ENCODE data around the gene BMAL2. TPM values are rescaled to one million over a fixed set of nuclear protein-coding genes. Genes with fewer than 3 reads are reported as not detected.

The BMAL2 gene
- total and polyA plus RNA-seq, 2 of the 13 experiments (the other 11 are each of a cell fraction or from before 2014, with no cell fraction given) = 4.8 to 27.4 TPM

DNA sequence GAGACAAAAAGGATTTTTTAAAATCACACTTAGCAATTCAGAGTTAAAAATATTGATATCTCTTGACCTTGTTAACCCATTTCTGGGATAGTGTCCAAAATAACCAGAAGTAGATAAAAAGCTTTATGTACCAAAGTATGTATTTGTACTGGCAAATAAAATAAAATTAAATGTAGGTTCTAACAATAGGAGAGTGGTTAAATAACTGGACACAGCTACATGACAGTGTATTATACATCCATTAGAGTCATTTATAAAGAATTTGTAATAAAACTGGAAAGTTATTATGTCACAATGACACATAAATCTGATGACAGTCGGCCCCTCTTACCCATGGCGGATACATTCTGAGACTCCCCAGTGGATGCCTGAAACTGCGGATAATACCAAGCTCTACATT, 34.0 kb downstream of the BMAL2 start:
- intact Hi-C loops (cut with micrococcal nuclease; ENCODE audit: unreplicated experiment) = no loop called here

More for the DNA sequence above, 34.0 kb downstream of the BMAL2 start:
- DNase-seq (ENCODE audit: low spot score) (no peak), ATAC-seq (no peak), FAIRE-seq (no peak)
- H3K9me3 ChIP-seq (ENCODE audit: low read length) = no peaks in the 10 kb centered on the region
- no peak overlapping the region for H3K27ac ChIP-seq (ENCODE audit: extremely low read length, insufficient read depth, low read length)
- no peaks in the 10 kb centered on the region; a peak in 1 of 5 replicates for H3K27me3 ChIP-seq (ENCODE audit: control insufficient read depth in 1 of 2, insufficient read depth in 2 of 2, low read length in 2 of 2)
- no peaks in the 10 kb centered on the region for H3K79me2 ChIP-seq (ENCODE audit: insufficient read depth, low read length)
- H3K4me1 ChIP-seq (ENCODE audit: insufficient read depth, low read length) = no peaks in the 10 kb centered on the region
- no peak overlapping the region for H2AFZ ChIP-seq (ENCODE audit: low read length)
- H3K9ac ChIP-seq (ENCODE audit: insufficient read depth, low read depth, low read length) = no peak overlapping the region
- no peak overlapping the region for H3K4me2 ChIP-seq (ENCODE audit: low read depth, low read length)
- CTCF ChIA-PET (ENCODE audit: low intra/inter-chr PET ratio, low total read pairs) = no interaction called here
- no peaks in the 10 kb centered on the region for H4K20me1 ChIP-seq (ENCODE audit: insufficient read depth, low read length)
- POLR2A ChIA-PET = no interaction called here
- in situ Hi-C loops (cut with HindIII; ENCODE audit: extremely low pct_ligation_motif_present, low pct_unique_long_range_greater_than_20kb) = no loop called here
- BruUV-seq (replicated peaks) = no TSS peak
- H3K4me3 ChIP-seq (replicated peaks in 1 of 3; ENCODE audit: insufficient read depth in 1 of 3, low read depth in 2 of 3, low read length in 3 of 3) = no peak overlapping the region
- no peak for TF ChIP-seq EHMT2 (IDR thresholded peaks at IDR 0.05; ENCODE audit: borderline replicate concordance, low read depth, low read length)
- TF ChIP-seq, protein P1, sequence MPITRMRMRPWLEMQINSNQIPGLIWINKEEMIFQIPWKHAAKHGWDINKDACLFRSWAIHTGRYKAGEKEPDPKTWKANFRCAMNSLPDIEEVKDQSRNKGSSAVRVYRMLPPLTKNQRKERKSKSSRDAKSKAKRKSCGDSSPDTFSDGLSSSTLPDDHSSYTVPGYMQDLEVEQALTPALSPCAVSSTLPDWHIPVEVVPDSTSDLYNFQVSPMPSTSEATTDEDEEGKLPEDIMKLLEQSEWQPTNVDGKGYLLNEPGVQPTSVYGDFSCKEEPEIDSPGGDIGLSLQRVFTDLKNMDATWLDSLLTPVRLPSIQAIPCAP (CRISPR knock-in tag; IDR thresholded peaks at IDR 0.05; ENCODE audit: low read depth) = no peak
- TF ChIP-seq ZNF124 (CRISPR knock-in tag; IDR thresholded peaks at IDR 0.05) = no peak
- no peak for TF ChIP-seq ZNF879 (CRISPR knock-in tag; IDR thresholded peaks at IDR 0.05)
- TF ChIP-seq ZNF724P (CRISPR knock-in tag; IDR thresholded peaks at IDR 0.05; ENCODE audit: borderline replicate concordance) = no peak
- TF ChIP-seq STAT5B (CRISPR knock-in tag; IDR thresholded peaks at IDR 0.05) = no peak
- TF ChIP-seq SIN3A (IDR thresholded peaks at IDR 0.05; ENCODE audit: borderline replicate concordance, low read depth, low read length) = no peak
- no peak for TF ChIP-seq SALL2 (CRISPR knock-in tag; IDR thresholded peaks at IDR 0.05)
- TF ChIP-seq NCOR1 (IDR thresholded peaks at IDR 0.05; ENCODE audit: borderline replicate concordance, low read length) = no peak
- TF ChIP-seq CHD4 (IDR thresholded peaks at IDR 0.05; ENCODE audit: borderline replicate concordance, low read length) = no peak
- TF ChIP-seq KLF6 (CRISPR knock-in tag; IDR thresholded peaks at IDR 0.05) = no peak
- TF ChIP-seq, protein P2, sequence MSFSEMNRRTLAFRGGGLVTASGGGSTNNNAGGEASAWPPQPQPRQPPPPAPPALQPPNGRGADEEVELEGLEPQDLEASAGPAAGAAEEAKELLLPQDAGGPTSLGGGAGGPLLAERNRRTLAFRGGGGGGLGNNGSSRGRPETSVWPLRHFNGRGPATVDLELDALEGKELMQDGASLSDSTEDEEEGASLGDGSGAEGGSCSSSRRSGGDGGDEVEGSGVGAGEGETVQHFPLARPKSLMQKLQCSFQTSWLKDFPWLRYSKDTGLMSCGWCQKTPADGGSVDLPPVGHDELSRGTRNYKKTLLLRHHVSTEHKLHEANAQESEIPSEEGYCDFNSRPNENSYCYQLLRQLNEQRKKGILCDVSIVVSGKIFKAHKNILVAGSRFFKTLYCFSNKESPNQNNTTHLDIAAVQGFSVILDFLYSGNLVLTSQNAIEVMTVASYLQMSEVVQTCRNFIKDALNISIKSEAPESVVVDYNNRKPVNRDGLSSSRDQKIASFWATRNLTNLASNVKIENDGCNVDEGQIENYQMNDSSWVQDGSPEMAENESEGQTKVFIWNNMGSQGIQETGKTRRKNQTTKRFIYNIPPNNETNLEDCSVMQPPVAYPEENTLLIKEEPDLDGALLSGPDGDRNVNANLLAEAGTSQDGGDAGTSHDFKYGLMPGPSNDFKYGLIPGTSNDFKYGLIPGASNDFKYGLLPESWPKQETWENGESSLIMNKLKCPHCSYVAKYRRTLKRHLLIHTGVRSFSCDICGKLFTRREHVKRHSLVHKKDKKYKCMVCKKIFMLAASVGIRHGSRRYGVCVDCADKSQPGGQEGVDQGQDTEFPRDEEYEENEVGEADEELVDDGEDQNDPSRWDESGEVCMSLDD (CRISPR knock-in tag; IDR thresholded peaks at IDR 0.05; ENCODE audit: borderline replicate concordance) = no peak
- no peak for TF ChIP-seq ZNF101 (CRISPR knock-in tag; IDR thresholded peaks at IDR 0.05; ENCODE audit: borderline replicate concordance, low read depth)
- no peak for TF ChIP-seq ZFP62 (CRISPR knock-in tag; IDR thresholded peaks at IDR 0.05)
- TF ChIP-seq, protein P3, sequence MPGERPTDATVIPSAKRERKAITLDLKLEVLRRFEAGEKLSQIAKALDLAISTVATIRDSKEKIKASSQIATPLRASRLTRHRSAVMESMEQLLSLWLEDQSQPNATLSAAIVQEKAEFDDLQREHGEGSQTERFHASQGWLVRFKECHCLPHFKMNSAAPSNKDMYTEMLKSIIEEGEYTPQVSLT (CRISPR knock-in tag; IDR thresholded peaks at IDR 0.05; ENCODE audit: borderline replicate concordance, low read depth) = no peak
- TF ChIP-seq TRIM24 (CRISPR knock-in tag; IDR thresholded peaks at IDR 0.05) = no peak
- TF ChIP-seq FOXA3 (CRISPR knock-in tag; IDR thresholded peaks at IDR 0.05) = no peak
- H3K36me3 ChIP-seq (replicated peaks in 1 of 2; ENCODE audit: control insufficient read depth in 1 of 2, insufficient read depth in 2 of 2, low read length in 2 of 2) = 0 out of 5 replicates have a peak, but pooled peaks cover 0 to 18% of the 10 kb centered on the region in 2 experiments
- 91% methylated on average over 3 of the region's 3 CpGs for WGBS (ENCODE audit: low lambda C conversion rate)
